IPS DF 6.9 (cell line): Measurements from ENCODE around the gene PEBP1.

Source experiments
- DNase-seq: peaks from one replicate; pipeline ENCODE4 v3.0.0-alpha.2; 2013; ENCODE audit warnings: low read depth, low spot score
- H3K27ac ChIP-seq: one replicate; pipeline ENCODE4 v1.5.1; 2013; ENCODE audit warnings: low read length, control low read depth
- H3K27me3 ChIP-seq: 2 replicates; pipeline ENCODE4 v1.6.1; 2013; ENCODE audit warnings: mild to moderate bottlenecking, low read length; ENCODE audit not compliant: control insufficient read depth, insufficient read depth
- H3K36me3 ChIP-seq: 2 replicates; pipeline ENCODE4 v1.6.1; 2013; ENCODE audit warnings: low read length; ENCODE audit not compliant: control insufficient read depth, insufficient read depth
- H3K4me1 ChIP-seq: 2 replicates; pipeline ENCODE4 v1.6.1; 2013; ENCODE audit warnings: low read length; ENCODE audit not compliant: control insufficient read depth, insufficient read depth
- H3K4me3 ChIP-seq: 2 replicates; pipeline ENCODE4 v1.5.1; 2013; ENCODE audit warnings: mild to moderate bottlenecking, low read length
- H3K9me3 ChIP-seq: 2 replicates; pipeline ENCODE4 v1.6.1; 2013; ENCODE audit warnings: low read length, inconsistent platforms; ENCODE audit not compliant: control insufficient read depth, insufficient read depth
- WGBS: extraction: QIAGEN DNeasy Blood & Tissue Kit; methylation state at CpG from one replicate; pipeline ENCODE4 v1.1.7; 2013; ENCODE audit warnings: mixed read lengths, missing lambda C conversion rate; ENCODE audit not compliant: insufficient read length, insufficient coverage; 5-methylcytosine and 5-hydroxymethylcytosine counted together

Gene PEBP1

GRCh38 chr12:118107011-118107410, 28.9 kb upstream of the PEBP1 start:
- Histone ChIP-seq H3K27me3 (no peaks in the 10 kb centered on the region), H3K4me3 (no peak overlapping the region), H3K27ac (no peak overlapping the region), H3K4me1 (peaks cover 3% of the 10 kb centered on the region; the same call in 1 of the 2 replicates), H3K36me3 (no peaks in the 10 kb centered on the region), H3K9me3 (no peaks in the 10 kb centered on the region)
- no peak for DNase-seq
- WGBS, result no CpG with 5 or more reads among the region's 4 CpGs

- Histone ChIP-seq H3K4me3 (no peak overlapping the region), H3K27me3 (no peaks in the 10 kb centered on the region), H3K9me3 (no peaks in the 10 kb centered on the region), H3K36me3 (no peaks in the 10 kb centered on the region), H3K27ac (no peak overlapping the region), H3K4me1 (no peaks in the 10 kb centered on the region)
- WGBS, result no CpG with 5 or more reads among the region's 8 CpGs
- DNase-seq, result no peak
Measured at GRCh38 chr12:118107694-118108093, 28.2 kb upstream of the PEBP1 start.

GRCh38 chr12:118109088-118109487, 26.8 kb upstream of the PEBP1 start:
- Histone ChIP-seq H3K27ac (no peak overlapping the region), H3K27me3 (no peaks in the 10 kb centered on the region), H3K36me3 (no peaks in the 10 kb centered on the region), H3K4me3 (no peak overlapping the region), H3K9me3 (no peaks in the 10 kb centered on the region), H3K4me1 (no peaks in the 10 kb centered on the region)
- no CpG with 5 or more reads among the region's 1 CpG for WGBS
- DNase-seq, result no peak

GRCh38 chr12:118119449-118119879, 16.5 kb upstream of the PEBP1 start:
- peak; percentile 47 for DNase-seq
- Histone ChIP-seq H3K27ac (no peak overlapping the region), H3K4me1 (peaks cover 3% of the 10 kb centered on the region; the same call in 1 of the 2 replicates), H3K9me3 (no peaks in the 10 kb centered on the region), H3K36me3 (no peaks in the 10 kb centered on the region), H3K27me3 (no peaks in the 10 kb centered on the region), H3K4me3 (no peak overlapping the region)
- no CpG with 5 or more reads among the region's 10 CpGs for WGBS

GRCh38 chr12:118120579-118121363, 15.2 kb upstream of the PEBP1 start:
- H3K4me3 ChIP-seq, result no peak overlapping the region
- H3K9me3 ChIP-seq, result no peaks in the 10 kb centered on the region
- H3K27ac ChIP-seq, result peak overlapping the region; percentile 74
- H3K27me3 ChIP-seq, result no peaks in the 10 kb centered on the region
- peaks cover 3% of the 10 kb centered on the region; the same call in 1 of the 2 replicates for H3K4me1 ChIP-seq
- DNase-seq, result peak; percentile 75
- no peaks in the 10 kb centered on the region for H3K36me3 ChIP-seq
- no CpG with 5 or more reads among the region's 8 CpGs for WGBS

GRCh38 chr12:118122264-118122663, 13.7 kb upstream of the PEBP1 start:
- Histone ChIP-seq H3K4me1 (peaks cover 3% of the 10 kb centered on the region; the same call in 1 of the 2 replicates), H3K27ac (no peak overlapping the region), H3K9me3 (no peaks in the 10 kb centered on the region), H3K27me3 (no peaks in the 10 kb centered on the region), H3K36me3 (no peaks in the 10 kb centered on the region), H3K4me3 (no peak overlapping the region)
- WGBS, result no CpG with 5 or more reads among the region's 6 CpGs
- DNase-seq, result no peak

GRCh38 chr12:118124333-118124874, 11.5 kb upstream of the PEBP1 start:
- H3K36me3 ChIP-seq, result no peaks in the 10 kb centered on the region
- WGBS, result no CpG with 5 or more reads among the region's 5 CpGs
- no peaks in the 10 kb centered on the region for H3K9me3 ChIP-seq
- no peaks in the 10 kb centered on the region for H3K27me3 ChIP-seq
- DNase-seq, result no peak
- H3K4me1 ChIP-seq, result peaks cover 3% of the 10 kb centered on the region; the same call in 1 of the 2 replicates
- no peak overlapping the region for H3K4me3 ChIP-seq
- H3K27ac ChIP-seq, result no peak overlapping the region

- Histone ChIP-seq H3K36me3 (no peaks in the 10 kb centered on the region), H3K27ac (no peak overlapping the region), H3K9me3 (no peaks in the 10 kb centered on the region), H3K4me1 (peaks cover 3% of the 10 kb centered on the region; the same call in 1 of the 2 replicates), H3K4me3 (no peak overlapping the region), H3K27me3 (no peaks in the 10 kb centered on the region)
- no CpG with 5 or more reads among the region's 4 CpGs for WGBS
- no peak for DNase-seq
Measured at GRCh38 chr12:118125743-118126118, 10.2 kb upstream of the PEBP1 start.

GRCh38 chr12:118126119-118126757, 9.7 kb upstream of the PEBP1 start:
- Histone ChIP-seq H3K27ac (no peak overlapping the region), H3K27me3 (no peaks in the 10 kb centered on the region), H3K4me3 (no peak overlapping the region), H3K9me3 (no peaks in the 10 kb centered on the region), H3K4me1 (0 out of 2 replicates have a peak, but pooled peaks cover 1% of the 10 kb centered on the region), H3K36me3 (no peaks in the 10 kb centered on the region)
- DNase-seq, result no peak
- no CpG with 5 or more reads among the region's 13 CpGs for WGBS

- no peak for DNase-seq
- WGBS, result no CpG with 5 or more reads among the region's 5 CpGs
Measured at GRCh38 chr12:118127867-118128266, 8.1 kb upstream of the PEBP1 start.

More at GRCh38 chr12:118127867-118128266, 8.1 kb upstream of the PEBP1 start:
- Histone ChIP-seq H3K27ac (no peak overlapping the region), H3K4me3 (no peak overlapping the region), H3K4me1 (no peaks in the 10 kb centered on the region), H3K27me3 (no peaks in the 10 kb centered on the region), H3K9me3 (no peaks in the 10 kb centered on the region), H3K36me3 (no peaks in the 10 kb centered on the region)
